Chondrocyte (in vitro differentiated cells): Measurements from ENCODE around the gene SYNJ2. TPM values are rescaled to one million over a fixed set of nuclear protein-coding genes. Genes with fewer than 3 reads are reported as not detected.

Experiments used
- DNase-seq: peaks from one replicate; pipeline ENCODE4 v3.0.0; 2021; ENCODE audit warnings: mixed read lengths, low spot score
- H3K27ac Mint-ChIP-seq: one replicate; pipeline ENCODE4 v1.8.0; 2021; ENCODE audit warnings: mild to moderate bottlenecking, moderate library complexity, mixed read lengths; ENCODE audit not compliant: unreplicated experiment
- H3K27me3 Mint-ChIP-seq: 2 replicates; pipeline ENCODE4 v1.8.0; 2021; ENCODE audit warnings: low read depth, mixed read lengths
- H3K36me3 Mint-ChIP-seq: 2 replicates; pipeline ENCODE4 v1.8.0; 2021; ENCODE audit warnings: low read depth, mixed read lengths
- H3K4me1 Mint-ChIP-seq: 2 replicates; pipeline ENCODE4 v1.8.0; 2021; ENCODE audit warnings: low read depth, mild to moderate bottlenecking, mixed read lengths
- H3K4me3 Mint-ChIP-seq: one replicate; pipeline ENCODE4 v1.8.0; 2021; ENCODE audit warnings: mild to moderate bottlenecking, moderate library complexity, mixed read lengths; ENCODE audit not compliant: unreplicated experiment
- H3K9me3 Mint-ChIP-seq: 2 replicates; pipeline ENCODE4 v1.8.0; 2021; ENCODE audit warnings: low read depth, mixed read lengths
- total RNA-seq: library from RNA; stranded (reverse); gene quantifications from 3 replicates; pipeline ENCODE4 v1.2.1, GENCODE V29; 2021
- TF ChIP-seq, protein P1 (sequence below): fragments of 200-600 bp; sonication (generic); IDR thresholded peaks from 2 replicates; pipeline ENCODE4 v1.5.0; 2021; ENCODE audit warnings: antibody characterized with exemption, mild to moderate bottlenecking, moderate library complexity

SYNJ2 gene
- total RNA-seq, 1 donor from 2014 or later: 53.1 TPM

DNA sequence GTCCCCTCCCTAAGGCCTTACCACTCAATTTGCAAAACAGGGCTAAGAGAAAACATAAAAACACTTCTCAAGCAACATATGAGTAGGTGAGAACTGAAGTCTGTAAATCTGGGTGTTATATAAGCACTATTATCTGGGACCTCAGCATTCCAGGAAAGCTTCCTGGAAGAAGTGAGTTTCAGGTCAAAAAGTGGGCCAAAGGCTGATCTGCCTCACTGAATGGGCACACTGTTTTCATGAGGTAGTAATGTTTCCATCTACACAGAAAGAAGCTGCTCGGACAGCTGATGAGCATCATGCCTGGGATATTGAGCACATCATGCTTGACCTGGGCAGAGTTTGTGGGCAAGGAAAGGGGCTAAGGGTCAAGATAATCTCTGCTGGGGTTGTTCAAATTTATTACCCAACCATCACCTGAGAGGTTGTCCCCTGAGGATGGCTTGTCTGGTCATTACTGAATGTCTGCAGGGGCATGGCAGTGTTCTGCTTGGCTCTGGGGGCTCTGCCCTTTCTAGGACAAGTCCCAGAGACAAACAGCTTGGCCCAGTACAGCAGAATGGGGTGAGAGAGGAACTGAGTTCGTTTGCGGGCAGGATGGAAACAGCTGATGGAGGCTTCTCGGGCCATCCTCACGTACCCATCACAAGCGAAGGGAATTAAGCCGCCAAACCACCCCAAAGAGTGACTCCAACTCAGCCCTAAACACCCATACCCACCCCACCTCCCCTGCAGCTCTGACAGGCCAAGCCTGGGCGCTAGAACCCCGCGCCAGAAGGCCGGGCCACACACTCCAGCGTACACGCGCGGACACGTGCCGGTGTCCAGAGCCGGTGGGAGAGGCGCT lies 1.2 kb upstream of the SYNJ2 start:
- Mint-ChIP-seq H3K27me3 (no peaks in the 10 kb centered on the region), H3K36me3 (no peaks in the 10 kb centered on the region), H3K9me3 (no peaks in the 10 kb centered on the region), H3K4me1 (peaks cover 34% of the 10 kb centered on the region), H3K27ac (no peak overlapping the region), H3K4me3 (peak overlapping the region; percentile 59)
- DNase-seq: no peak
- TF ChIP-seq, protein P1, sequence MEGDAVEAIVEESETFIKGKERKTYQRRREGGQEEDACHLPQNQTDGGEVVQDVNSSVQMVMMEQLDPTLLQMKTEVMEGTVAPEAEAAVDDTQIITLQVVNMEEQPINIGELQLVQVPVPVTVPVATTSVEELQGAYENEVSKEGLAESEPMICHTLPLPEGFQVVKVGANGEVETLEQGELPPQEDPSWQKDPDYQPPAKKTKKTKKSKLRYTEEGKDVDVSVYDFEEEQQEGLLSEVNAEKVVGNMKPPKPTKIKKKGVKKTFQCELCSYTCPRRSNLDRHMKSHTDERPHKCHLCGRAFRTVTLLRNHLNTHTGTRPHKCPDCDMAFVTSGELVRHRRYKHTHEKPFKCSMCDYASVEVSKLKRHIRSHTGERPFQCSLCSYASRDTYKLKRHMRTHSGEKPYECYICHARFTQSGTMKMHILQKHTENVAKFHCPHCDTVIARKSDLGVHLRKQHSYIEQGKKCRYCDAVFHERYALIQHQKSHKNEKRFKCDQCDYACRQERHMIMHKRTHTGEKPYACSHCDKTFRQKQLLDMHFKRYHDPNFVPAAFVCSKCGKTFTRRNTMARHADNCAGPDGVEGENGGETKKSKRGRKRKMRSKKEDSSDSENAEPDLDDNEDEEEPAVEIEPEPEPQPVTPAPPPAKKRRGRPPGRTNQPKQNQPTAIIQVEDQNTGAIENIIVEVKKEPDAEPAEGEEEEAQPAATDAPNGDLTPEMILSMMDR: no peak

DNA sequence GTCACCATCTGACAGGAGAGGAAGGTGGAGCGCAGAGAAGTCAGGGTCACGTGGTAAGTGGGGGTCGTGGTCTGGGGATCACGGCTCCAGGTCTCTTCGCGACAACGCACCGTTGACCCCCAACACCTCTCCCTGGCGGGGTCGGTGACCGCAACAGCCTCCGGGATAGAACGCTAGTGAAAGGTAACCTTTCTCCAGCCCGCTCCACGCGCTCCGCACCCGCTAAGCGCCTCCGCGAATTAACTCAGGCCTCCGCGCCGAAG lies 600 bp upstream of the SYNJ2 start:
- Mint-ChIP-seq H3K27me3 (no peaks in the 10 kb centered on the region), H3K9me3 (no peaks in the 10 kb centered on the region), H3K27ac (peak overlapping the region; percentile 67), H3K4me1 (peaks cover 40% of the 10 kb centered on the region), H3K4me3 (peak overlapping the region; percentile 59), H3K36me3 (no peaks in the 10 kb centered on the region)
- peak; percentile 93 for DNase-seq
- TF ChIP-seq, protein P1: no peak

DNA sequence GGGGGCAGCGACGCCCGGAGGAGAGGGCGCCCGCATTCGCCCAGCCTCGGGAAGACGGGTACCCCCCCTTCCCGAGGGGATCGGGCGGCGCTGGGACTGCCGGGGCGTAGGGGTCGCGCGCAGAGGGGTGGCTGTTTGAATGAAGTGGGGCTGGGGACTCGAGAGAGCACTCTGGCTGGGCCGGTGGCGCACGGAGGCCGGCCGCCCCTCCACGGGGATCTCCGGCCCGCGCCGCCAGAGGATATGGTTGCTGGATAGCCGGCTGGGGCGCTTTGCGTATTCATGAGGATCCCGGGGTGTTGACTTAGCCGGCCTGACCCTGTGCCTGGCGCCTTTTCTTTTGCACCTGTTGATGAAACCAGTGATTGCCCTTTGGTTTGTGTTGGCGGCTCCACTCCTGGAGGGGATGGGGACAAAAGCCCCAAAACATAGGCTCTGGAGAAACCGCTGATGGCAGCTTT lies 469 bp downstream of the SYNJ2 start:
- peak; percentile 84 for DNase-seq
- Mint-ChIP-seq H3K9me3 (no peaks in the 10 kb centered on the region), H3K4me3 (peak overlapping the region; percentile 87), H3K36me3 (no peaks in the 10 kb centered on the region), H3K27ac (peak overlapping the region; percentile 58), H3K4me1 (peaks cover 45% of the 10 kb centered on the region), H3K27me3 (no peaks in the 10 kb centered on the region)
- TF ChIP-seq, protein P1: no peak

DNA sequence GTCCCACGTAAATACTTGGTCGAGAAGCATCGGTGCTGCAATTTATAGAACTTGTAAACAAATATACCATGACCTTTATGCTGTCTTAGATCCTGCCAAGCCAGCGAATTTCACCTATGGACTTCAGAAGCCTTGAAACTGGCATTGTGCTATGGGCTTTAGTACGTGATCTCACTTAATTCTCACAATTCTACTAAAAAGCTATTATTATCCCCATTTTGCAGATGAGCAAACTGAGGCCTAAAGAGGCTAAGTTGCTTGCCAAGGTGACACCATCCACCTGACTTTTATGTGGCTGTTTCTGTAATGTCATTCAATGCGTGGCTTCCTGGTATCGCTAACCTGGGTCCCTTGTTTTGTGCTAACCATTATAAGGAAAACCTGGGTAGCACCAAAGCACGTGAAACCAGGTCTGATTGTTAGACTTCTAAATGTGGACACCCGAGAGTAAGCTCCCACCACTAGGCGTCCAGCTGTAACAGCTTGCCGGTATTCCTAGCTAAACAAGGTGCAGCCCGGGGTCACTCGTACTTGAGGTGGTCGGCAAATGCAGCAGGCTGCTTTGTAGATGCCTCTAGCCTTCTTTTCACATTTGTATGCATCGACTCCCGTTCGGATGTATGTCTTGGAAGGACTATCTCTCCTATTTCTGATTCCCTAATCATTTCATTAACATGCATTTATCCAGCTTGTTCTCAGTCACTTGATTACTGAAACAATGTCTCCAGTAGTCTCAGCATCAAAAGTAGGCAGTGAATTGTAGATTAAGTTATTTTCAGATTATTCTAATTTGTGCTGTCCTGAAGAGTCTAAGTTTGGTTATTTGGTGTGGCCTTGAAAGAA lies 1.1 kb downstream of the SYNJ2 start:
- DNase-seq: peak; percentile 43

More for the DNA sequence above, 1.1 kb downstream of the SYNJ2 start:
- Mint-ChIP-seq H3K4me1 (peaks cover 45% of the 10 kb centered on the region), H3K9me3 (no peaks in the 10 kb centered on the region), H3K36me3 (no peaks in the 10 kb centered on the region), H3K4me3 (peak overlapping the region; percentile 87), H3K27ac (peak overlapping the region; percentile 68), H3K27me3 (no peaks in the 10 kb centered on the region)
- TF ChIP-seq, protein P1: peak; percentile 77
